Mesenchymal stem cell (in vitro differentiated cells and primary cell): Measurements from ENCODE around the gene OR2T1.

Source experiments
- DNase-seq: peaks from one replicate; pipeline ENCODE4 v3.0.0-alpha.2; 2013
- H2AFZ ChIP-seq: one replicate; pipeline ENCODE4 v1.6.1; 2013; ENCODE audit warnings: low read depth, mild to moderate bottlenecking, control low read depth, inconsistent platforms, low read length, moderate library complexity
- H2AK5ac ChIP-seq: 2 replicates; pipeline ENCODE4 v1.6.1; 2013; ENCODE audit warnings: low read length, moderate library complexity, mild to moderate bottlenecking, inconsistent platforms; ENCODE audit not compliant: severe bottlenecking
- H2BK120ac ChIP-seq: one replicate; pipeline ENCODE4 v1.6.1; 2013; ENCODE audit warnings: low read depth, mild to moderate bottlenecking, inconsistent platforms, low read length, moderate library complexity
- H2BK12ac ChIP-seq, 2 experiments: one replicate each; pipeline ENCODE4 v1.6.1; 2013; ENCODE audit warnings: inconsistent platforms in 2 of 2, low read length in 2 of 2, mild to moderate bottlenecking in 2 of 2, moderate library complexity in 2 of 2, control low read depth in 1 of 2
- H2BK15ac ChIP-seq: one replicate; pipeline ENCODE4 v1.6.1; 2013; ENCODE audit warnings: mild to moderate bottlenecking, low read depth, inconsistent platforms; ENCODE audit not compliant: poor library complexity, severe bottlenecking
- H2BK5ac ChIP-seq: 2 replicates; pipeline ENCODE4 v1.6.1; 2013; ENCODE audit warnings: low read depth, mild to moderate bottlenecking, low read length, control low read depth, inconsistent platforms; ENCODE audit not compliant: poor library complexity, severe bottlenecking
- H3K14ac ChIP-seq, 2 experiments: one replicate each; pipeline ENCODE4 v1.6.1; 2013; ENCODE audit warnings: inconsistent platforms in 2 of 2, low read length in 2 of 2, control low read depth in 1 of 2, mild to moderate bottlenecking in 1 of 2, moderate library complexity in 1 of 2
- H3K18ac ChIP-seq, 2 experiments: one replicate each; pipeline ENCODE4 v1.6.1; 2013; ENCODE audit warnings: inconsistent platforms in 2 of 2, low read length in 2 of 2, control low read depth in 1 of 2, low read depth in 1 of 2, mild to moderate bottlenecking in 1 of 2
- H3K23ac ChIP-seq, 2 experiments: one replicate each; pipeline ENCODE4 v1.6.1; 2013; ENCODE audit warnings: inconsistent platforms in 2 of 2, low read length in 2 of 2, mild to moderate bottlenecking in 2 of 2, moderate library complexity in 2 of 2, control low read depth in 1 of 2
- H3K27ac ChIP-seq: 2 replicates; pipeline ENCODE4 v1.5.1; 2013; ENCODE audit warnings: mild to moderate bottlenecking, moderate library complexity, low read length, control low read depth, inconsistent platforms; ENCODE audit not compliant: poor library complexity, severe bottlenecking
- H3K27me3 ChIP-seq, 2 experiments: 2 replicates each; pipeline versions ENCODE4 v1.6.1 to v1.7.0; 2013; ENCODE audit warnings: low read length in 2 of 2, mild to moderate bottlenecking in 2 of 2, moderate library complexity in 2 of 2, control low read depth in 1 of 2, inconsistent platforms in 1 of 2; ENCODE audit not compliant: control insufficient read depth in 1 of 2, insufficient read depth in 1 of 2
- H3K36me3 ChIP-seq, 2 experiments: 2 replicates each; pipeline versions ENCODE4 v1.6.1 to v1.7.0; 2013; ENCODE audit warnings: low read length in 2 of 2, control low read depth in 1 of 2, inconsistent platforms in 1 of 2, low read depth in 1 of 2, mild to moderate bottlenecking in 1 of 2; ENCODE audit not compliant: insufficient read depth in 2 of 2, control insufficient read depth in 1 of 2
- H3K4ac ChIP-seq, 2 experiments: one replicate each; pipeline ENCODE4 v1.6.1; 2013; ENCODE audit warnings: inconsistent platforms in 2 of 2, low read length in 2 of 2, mild to moderate bottlenecking in 2 of 2, moderate library complexity in 2 of 2, control low read depth in 1 of 2, low read depth in 1 of 2
- H3K4me1 ChIP-seq: 2 replicates; pipeline ENCODE4 v1.6.1; 2013; ENCODE audit warnings: low read depth, low read length, control low read depth; ENCODE audit not compliant: control insufficient read depth, insufficient read depth
- H3K4me2 ChIP-seq: 2 replicates; pipeline ENCODE4 v1.6.1; 2013; ENCODE audit warnings: low read length, mild to moderate bottlenecking, inconsistent platforms; ENCODE audit not compliant: poor library complexity, severe bottlenecking
- H3K4me3 ChIP-seq, 2 experiments: 2 replicates each; pipeline versions ENCODE4 v1.5.1 to v1.7.0; 2013; ENCODE audit warnings: low read length in 2 of 2, mild to moderate bottlenecking in 2 of 2, control low read depth in 1 of 2, low read depth in 1 of 2; ENCODE audit not compliant: insufficient read depth in 1 of 2
- H3K79me1 ChIP-seq: replicated peaks from 2 replicates; pipeline ENCODE4 v1.6.1; 2013; ENCODE audit warnings: mild to moderate bottlenecking, control low read depth, low read length, inconsistent platforms; ENCODE audit not compliant: poor library complexity, severe bottlenecking
- H3K9ac ChIP-seq: 2 replicates; pipeline ENCODE4 v1.7.0; 2013; ENCODE audit warnings: mild to moderate bottlenecking, low read length, moderate library complexity
- H3K9me3 ChIP-seq: 2 replicates; pipeline ENCODE4 v1.7.0; 2013; ENCODE audit warnings: mild to moderate bottlenecking, low read length; ENCODE audit not compliant: control insufficient read depth
- H4K8ac ChIP-seq: one replicate; pipeline ENCODE4 v1.6.1; 2013; ENCODE audit warnings: inconsistent platforms, mild to moderate bottlenecking, low read length, moderate library complexity
- H4K91ac ChIP-seq: one replicate; pipeline ENCODE4 v1.6.1; 2013; ENCODE audit warnings: mild to moderate bottlenecking, low read length, inconsistent platforms
- WGBS: methylation state at CpG from one replicate; pipeline ENCODE4 v1.1.7; 2013; ENCODE audit warnings: mixed read lengths; 5-methylcytosine and 5-hydroxymethylcytosine counted together

Gene OR2T1

GRCh38 chr1:248406721-248407692 lies 4.2 kb downstream of the OR2T1 start:
- Histone ChIP-seq H3K9ac (no peak overlapping the region), H4K91ac (no peak overlapping the region), H3K27me3 (no peaks in the 10 kb centered on the region), H3K27ac (no peak overlapping the region), H3K36me3 (no peaks in the 10 kb centered on the region), H3K18ac (no peak overlapping the region), H4K8ac (no peak overlapping the region), H2AFZ (no peak overlapping the region), H3K4me2 (no peak overlapping the region), H3K9me3 (peaks cover 36% of the 10 kb centered on the region), H2BK12ac (no peak overlapping the region), H2BK15ac (no peak overlapping the region), H3K4ac (no peak overlapping the region), H3K4me1 (no peaks in the 10 kb centered on the region), H2BK5ac (no peak overlapping the region), H3K14ac (no peak overlapping the region), H3K23ac (no peak overlapping the region), H3K79me1 (no peaks in the 10 kb centered on the region), H2AK5ac (no peak overlapping the region), H2BK120ac (no peak overlapping the region), H3K4me3 (no peak overlapping the region)
- WGBS, result 41% methylated on average over 8 of the region's 8 CpGs
- no peak for DNase-seq

DNA sequence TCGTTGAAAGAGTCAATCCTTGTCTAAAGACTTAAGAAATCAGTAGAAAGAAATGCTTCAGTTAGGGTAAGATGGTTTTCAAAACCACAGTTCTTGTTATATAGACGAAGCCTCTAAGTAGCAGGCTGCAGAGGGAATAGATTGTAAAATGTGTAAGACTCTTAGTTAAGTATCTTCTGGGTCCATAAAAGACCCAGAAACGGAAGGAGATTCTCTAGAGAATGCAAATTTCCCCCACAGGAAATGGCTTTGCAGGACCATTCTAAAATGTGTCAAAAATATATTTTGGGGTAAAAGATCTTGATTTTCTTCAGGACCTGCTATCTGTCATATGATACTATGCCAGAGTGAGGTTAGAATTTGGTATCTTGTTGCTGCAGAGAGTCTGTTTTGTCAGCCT lies 13.4 kb downstream of the OR2T1 start:
- H3K18ac ChIP-seq, result no peak overlapping the region
- H3K36me3 ChIP-seq, result no peaks in the 10 kb centered on the region
- no peaks in the 10 kb centered on the region for H3K27me3 ChIP-seq
- WGBS, result 36% methylated on average over 3 of the region's 3 CpGs
- H3K79me1 ChIP-seq, result no peaks in the 10 kb centered on the region
- no peak overlapping the region for H2BK12ac ChIP-seq
- H2AFZ ChIP-seq, result no peak overlapping the region
- no peak overlapping the region for H2BK5ac ChIP-seq
- no peak overlapping the region for H3K4me3 ChIP-seq
- no peak overlapping the region for H3K4me2 ChIP-seq
- no peak overlapping the region for H2BK120ac ChIP-seq
- H3K4me1 ChIP-seq, result no peaks in the 10 kb centered on the region
- H3K9me3 ChIP-seq, result peaks cover 71% of the 10 kb centered on the region
- H3K14ac ChIP-seq, result no peak overlapping the region
- H3K27ac ChIP-seq, result no peak overlapping the region
- H2AK5ac ChIP-seq, result no peak overlapping the region
- no peak overlapping the region for H3K9ac ChIP-seq
- H3K23ac ChIP-seq, result no peak overlapping the region
- no peak for DNase-seq
- no peak overlapping the region for H4K8ac ChIP-seq
- H3K4ac ChIP-seq, result no peak overlapping the region
- H4K91ac ChIP-seq, result no peak overlapping the region
- no peak overlapping the region for H2BK15ac ChIP-seq

DNA sequence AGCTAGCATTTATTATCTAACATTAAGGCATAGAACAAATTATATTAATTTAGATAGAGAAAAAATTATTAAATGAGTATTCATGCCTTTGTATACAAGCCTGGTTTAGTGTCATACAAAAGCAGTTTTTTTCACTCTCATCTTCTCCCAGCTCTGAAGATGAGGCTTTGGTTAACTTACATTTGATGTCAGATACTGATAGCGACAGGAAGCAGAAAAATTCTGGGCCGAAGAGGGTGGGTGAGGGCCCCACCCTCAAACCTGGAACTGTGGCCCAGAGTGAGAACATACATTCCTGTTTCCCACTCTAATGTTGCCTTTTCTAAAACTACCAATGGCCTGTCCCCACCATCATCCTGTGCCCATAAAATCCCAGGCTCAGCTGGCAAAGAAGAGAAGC lies 15.0 kb downstream of the OR2T1 start:
- Histone ChIP-seq H3K4ac (no peak overlapping the region), H3K18ac (no peak overlapping the region), H2AK5ac (no peak overlapping the region), H2BK12ac (no peak overlapping the region), H3K4me1 (no peaks in the 10 kb centered on the region), H3K79me1 (no peaks in the 10 kb centered on the region), H3K27me3 (no peaks in the 10 kb centered on the region), H2BK15ac (no peak overlapping the region), H2AFZ (no peak overlapping the region), H4K91ac (no peak overlapping the region), H3K4me2 (no peak overlapping the region), H4K8ac (no peak overlapping the region), H3K14ac (no peak overlapping the region), H3K23ac (no peak overlapping the region), H2BK120ac (no peak overlapping the region), H3K9ac (no peak overlapping the region), H2BK5ac (no peak overlapping the region), H3K36me3 (no peaks in the 10 kb centered on the region), H3K4me3 (no peak overlapping the region), H3K27ac (no peak overlapping the region), H3K9me3 (peaks cover 56% of the 10 kb centered on the region)
- 37% methylated on average over 2 of the region's 2 CpGs for WGBS
- DNase-seq, result no peak

- Histone ChIP-seq H3K4me2 (no peak overlapping the region), H2BK15ac (no peak overlapping the region), H2BK120ac (no peak overlapping the region), H3K9me3 (peaks cover 49% of the 10 kb centered on the region), H3K18ac (no peak overlapping the region), H2AK5ac (no peak overlapping the region), H3K23ac (no peak overlapping the region), H4K8ac (no peak overlapping the region), H2BK12ac (no peak overlapping the region), H3K4me3 (no peak overlapping the region), H3K79me1 (no peaks in the 10 kb centered on the region), H4K91ac (no peak overlapping the region), H3K9ac (no peak overlapping the region), H3K27me3 (no peaks in the 10 kb centered on the region), H2AFZ (no peak overlapping the region), H2BK5ac (peak overlapping the region; percentile 19), H3K36me3 (no peaks in the 10 kb centered on the region), H3K27ac (no peak overlapping the region), H3K4me1 (no peaks in the 10 kb centered on the region), H3K14ac (no peak overlapping the region), H3K4ac (no peak overlapping the region)
- peak; percentile 22 for DNase-seq
- no CpG with 5 or more reads among the region's 1 CpG for WGBS
Measured at GRCh38 chr1:248421384-248421783, 18.5 kb downstream of the OR2T1 start.
